ENCODE data around the gene TEKTIP1.

The TEKTIP1 gene

DNA sequence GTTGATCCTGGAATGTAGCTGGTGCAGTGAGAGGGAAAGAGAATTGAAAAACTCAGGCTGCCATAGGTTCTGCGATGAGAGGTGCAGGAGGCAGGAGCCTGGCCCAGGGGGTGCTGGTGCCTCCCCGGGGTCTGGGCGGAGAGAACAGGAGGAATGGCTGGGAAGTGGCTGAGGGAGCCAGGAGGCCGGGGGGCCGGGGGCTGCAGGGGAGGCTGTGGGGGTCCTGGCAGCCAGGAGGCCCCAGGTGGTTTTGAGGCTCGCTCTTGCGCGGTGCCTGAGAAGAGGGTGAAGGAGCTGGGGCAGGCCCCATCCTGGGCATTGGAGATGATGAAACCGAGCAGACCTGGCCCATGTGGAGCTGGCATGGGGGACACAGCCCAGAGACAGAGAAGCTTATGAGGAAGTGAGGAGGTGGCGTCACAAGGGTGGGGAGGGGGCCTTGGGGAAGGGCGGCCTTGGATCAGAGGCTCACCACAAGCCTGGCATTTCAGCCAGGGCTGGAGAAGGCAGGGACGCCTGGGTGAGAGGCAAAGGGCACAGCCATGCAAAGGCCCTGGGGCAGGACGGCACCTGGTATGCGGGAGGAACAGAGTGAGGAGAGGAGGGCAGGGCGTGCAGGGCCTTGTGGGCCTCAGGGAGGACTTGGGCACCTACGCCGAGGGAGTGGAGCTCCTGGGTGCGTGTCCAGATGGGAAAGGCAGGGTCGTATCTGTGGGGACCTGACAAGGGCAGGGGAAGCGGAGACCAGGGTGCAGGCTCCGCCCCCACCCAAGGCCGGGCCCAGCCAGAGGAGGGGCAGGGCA is 1.3 kb upstream of the TEKTIP1 start:
- no peak for DNase-seq (ENCODE audit: low read depth in 2 of 2)

DNA sequence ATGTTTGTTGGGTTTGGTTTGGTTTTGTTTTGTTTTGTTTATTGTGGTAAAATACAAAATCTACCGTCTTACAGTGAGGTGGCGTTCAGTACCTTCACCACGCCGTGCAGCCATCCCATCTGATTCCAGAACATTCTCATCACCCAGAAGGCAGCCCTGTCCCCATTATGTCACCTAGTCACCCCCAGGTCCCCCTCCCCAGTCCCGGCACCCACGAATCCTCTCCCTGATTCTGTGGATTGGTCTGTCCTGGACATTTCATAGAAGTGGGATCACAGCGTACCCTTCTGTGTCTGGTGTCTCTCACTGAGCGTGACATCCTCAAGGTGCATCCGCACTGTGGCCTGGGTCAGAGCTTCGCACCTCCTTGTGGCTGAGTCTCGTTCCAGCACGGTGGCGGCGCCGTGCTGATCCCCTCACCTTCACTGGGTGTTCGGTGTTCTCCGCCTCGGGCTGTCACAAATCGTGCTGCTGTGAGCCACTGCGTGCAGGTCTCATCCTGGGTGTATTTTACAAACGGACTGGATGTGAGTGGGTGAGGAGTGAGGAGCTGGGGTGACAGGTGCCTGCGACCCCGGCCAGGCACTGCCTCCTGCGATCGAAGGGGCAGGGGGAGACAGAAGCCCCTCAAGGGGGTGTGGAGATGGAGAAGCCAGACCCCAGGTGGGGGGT is 580 bp upstream of the TEKTIP1 start:
- no peak for DNase-seq (ENCODE audit: low read depth in 2 of 2)

DNA sequence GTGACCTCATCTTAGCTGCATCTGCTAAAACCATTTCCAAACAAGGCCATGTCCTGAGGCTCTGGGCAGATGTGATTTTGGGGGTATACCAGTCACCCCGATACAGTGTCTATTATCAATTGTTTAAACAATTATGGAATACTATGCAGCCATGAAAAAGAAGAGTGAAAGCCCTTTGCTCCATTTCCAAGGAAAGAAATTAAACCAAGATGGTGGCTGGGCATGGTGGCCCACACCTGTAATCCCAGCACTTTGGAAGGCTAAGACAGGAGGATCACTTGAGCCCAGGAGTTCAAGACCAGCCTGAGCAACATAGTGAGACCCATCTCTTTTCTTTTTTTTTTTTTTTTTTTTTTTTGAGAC is 763 bp downstream of the TEKTIP1 start:
- no peak for DNase-seq (ENCODE audit: low read depth in 2 of 2)

DNA sequence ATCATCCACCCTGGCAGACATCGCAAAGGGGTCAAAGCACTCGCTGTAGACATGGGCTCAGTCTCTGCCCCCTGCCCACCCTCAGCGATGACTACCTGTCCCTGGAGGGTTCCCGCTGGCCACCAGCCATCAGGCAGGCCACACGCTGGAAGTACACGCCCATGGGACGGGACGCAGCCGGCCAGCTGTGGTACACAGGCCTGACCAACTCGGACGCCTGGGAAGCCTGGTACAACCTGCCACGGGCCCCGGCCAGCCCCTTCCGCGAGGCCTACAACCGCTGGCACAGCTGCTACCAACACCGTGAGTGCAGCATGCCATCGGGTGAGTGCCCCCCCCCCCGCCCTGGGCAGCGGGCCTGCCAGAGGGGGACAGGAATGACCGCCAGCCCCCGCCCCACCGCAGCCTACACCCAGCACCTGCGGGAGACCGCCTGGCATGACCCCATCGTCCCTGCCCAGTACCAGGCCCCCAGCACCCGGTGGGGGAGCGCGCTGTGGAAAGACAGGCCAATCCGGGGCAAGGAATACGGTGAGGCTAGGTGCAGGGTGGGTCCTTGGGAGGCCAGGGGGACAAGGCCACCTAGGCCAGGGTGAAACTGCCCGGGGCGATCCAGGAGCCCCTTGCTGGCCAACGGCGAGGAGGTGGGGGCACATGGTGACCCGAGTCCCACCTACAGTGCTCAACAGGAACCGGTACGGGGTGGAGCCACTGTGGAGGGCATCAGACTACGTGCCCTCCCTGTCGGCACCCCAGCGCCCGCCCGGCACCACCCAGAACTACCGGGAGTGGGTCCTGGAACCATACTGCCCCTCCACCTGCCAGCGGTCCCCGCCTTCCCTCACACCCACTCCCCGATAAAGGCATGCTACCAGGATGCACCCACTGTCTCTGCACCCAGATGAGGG is 4.4 kb downstream of the TEKTIP1 start:
- no peak for DNase-seq (ENCODE audit: low read depth in 2 of 2)

DNA sequence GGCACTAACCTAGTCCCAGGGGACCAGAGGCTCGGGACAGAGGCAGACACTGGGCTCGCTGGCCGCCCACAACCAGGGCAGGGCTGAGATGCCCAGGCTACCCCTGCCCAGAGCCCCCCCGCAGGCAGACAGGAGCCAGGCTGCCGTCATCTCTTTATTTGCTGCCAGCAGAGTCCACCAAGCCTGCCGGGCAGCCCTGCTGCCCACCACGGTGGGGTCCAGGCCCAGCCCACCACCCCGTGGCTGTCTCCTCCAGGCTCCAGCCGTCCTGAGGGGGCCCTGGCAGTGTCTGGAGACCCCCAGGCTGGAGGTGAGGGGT is 5.0 kb downstream of the TEKTIP1 start:
- DNase-seq (ENCODE audit: low read depth in 2 of 2), result no peak

DNA sequence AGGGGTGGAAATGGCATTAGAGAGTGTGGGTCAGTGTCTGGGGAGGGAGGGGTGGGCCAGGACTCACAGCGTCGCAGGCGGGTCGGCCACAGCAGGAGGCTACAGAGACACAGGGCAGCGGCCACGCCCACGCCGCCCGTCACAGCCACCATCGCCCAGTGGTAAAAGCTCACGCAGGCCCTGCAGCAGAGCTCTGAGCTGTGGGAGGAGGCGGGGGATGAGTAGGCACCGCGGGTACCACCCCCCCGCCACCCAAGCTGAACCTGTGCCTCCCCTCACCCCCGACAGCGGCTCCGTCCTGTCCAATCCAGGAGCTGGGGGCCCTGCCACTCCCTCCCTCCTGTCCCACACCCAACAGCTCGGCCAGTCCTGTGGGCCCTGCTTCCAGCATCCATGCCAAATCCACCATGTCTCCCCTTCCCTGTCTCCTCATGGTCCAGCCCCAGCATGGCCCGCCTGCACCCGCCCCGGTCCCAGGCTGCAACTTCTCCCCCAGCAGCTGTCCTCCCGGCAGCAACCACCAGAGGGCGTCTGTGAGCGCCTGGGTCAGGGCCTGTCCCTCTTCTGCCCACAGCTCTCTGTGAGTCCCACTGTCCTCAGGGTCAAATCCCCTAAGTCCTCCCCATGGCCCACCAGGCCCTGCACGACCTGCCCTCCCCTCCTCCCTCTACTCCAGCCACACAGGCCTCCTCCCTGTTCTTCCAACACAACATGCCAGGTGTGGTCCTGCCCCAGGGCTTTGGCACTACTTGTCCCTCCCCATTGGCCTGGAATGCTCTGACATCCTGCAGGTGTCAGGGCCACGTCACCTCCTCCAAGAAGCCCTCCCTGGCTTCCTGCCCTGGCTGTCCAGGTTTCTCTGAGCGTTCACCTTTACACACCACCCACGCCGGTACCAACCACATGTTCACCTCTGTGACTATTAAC is 6.0 kb downstream of the TEKTIP1 start:
- DNase-seq (ENCODE audit: low read depth in 2 of 2), result peak; percentile 44 to 46

DNA sequence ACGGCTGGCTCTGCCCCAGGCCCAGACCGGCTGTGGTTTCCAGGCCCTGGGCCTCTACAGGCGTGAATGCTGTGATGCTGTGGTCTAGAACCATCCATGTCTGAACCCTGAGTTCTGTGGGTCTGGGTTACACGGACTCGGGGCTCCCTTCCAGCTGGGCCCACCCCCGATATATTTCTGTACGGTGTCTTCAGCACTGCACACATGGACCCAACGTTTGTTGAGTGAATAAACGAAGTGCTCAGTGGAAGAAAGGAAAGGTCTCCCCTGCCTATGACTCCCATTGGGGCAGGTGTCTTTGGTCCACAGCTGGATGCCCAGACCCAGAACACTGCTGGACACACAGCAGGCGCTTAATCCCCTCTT is 6.7 kb downstream of the TEKTIP1 start:
- DNase-seq (ENCODE audit: low read depth in 2 of 2), result no peak

DNA sequence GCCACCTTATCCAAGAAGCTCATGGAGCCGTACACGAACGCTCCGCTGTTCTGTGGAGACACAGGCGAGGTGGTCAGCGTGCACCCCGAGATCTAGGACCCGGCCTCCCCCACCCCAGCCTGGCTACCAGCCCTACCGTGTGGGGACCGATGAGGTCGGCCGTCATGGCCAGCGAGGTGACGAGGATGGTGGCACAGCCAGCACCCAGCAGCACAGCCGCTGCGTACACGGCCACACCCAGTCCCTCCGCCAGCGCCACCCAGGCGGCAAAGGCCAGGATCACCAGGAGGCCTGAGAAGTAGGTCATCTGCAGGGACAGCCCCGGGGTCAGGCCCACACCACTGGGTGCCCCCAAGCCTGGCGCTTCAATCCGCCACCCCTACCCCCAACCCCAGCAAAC is 7.1 kb downstream of the TEKTIP1 start:
- DNase-seq (ENCODE audit: low read depth in 2 of 2), result no peak

DNA sequence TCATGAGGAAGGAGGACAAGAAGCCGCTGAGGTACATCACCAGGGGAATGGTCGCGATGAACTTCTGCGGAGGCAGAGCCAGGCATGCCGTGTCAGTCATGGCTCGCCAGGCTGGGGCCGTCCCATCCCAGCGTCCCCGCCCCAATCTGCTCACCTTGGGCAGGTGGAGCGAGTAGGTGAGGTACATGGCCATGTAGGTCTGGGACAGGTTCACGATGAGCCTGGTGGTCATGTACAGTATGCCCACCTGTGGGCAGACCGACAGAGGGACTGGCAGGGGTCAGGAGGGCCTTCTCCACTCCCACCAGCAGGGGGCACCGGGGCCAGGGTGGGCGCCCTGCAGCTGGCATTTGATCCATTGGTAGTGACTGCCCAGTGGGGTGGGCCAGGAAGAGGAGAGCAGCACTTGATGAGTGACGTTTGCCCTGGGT is 8.3 kb downstream of the TEKTIP1 start:
- no peak for DNase-seq (ENCODE audit: low read depth in 2 of 2)

DNA sequence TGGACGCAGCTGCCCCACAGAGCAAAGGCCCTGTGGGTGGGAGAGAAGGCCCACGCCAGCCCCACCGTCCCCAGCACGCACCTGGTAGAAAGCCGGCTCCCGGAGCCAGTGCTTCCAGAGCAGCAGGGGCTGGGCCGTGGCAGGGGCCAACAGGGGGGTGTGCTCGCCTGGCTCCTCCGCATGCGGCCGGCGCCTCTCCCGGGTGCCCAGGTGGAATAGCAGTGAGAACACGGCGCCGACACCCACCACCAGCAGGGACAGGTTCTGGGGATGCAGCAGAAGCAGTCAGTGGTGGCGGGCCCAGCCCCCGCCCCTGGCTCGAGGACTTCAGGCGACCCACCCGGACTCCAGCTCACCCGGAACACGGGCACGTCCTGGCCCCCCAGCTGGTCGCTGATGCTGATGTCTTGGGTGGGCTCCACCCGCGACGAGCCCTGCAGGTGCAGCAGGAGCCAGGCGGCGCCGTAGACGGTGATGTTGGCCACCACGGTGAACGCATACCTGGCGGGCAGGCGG is 8.9 kb downstream of the TEKTIP1 start:
- DNase-seq (ENCODE audit: low read depth in 2 of 2), result no peak

DNA sequence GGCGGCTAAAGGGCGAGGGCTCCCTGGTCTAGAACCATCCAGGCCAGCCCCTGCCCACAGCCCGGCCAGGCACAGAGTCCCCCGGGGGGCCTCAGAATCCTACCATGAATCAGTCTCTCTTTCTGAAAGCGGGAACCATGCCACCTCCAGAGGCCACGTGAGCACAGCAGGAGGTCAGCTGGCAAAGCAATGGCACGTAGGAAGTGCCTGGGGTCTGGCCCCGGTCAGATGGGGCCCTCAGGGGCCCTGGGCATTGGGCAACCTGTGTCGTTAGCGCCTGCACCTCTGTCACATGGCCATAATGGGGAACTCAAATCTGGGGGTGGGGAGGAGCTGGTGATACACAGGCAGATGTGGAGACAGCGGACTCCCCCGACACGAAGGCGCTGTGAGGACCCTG is 9.6 kb downstream of the TEKTIP1 start:
- DNase-seq (ENCODE audit: low read depth in 2 of 2), result no peak

DNA sequence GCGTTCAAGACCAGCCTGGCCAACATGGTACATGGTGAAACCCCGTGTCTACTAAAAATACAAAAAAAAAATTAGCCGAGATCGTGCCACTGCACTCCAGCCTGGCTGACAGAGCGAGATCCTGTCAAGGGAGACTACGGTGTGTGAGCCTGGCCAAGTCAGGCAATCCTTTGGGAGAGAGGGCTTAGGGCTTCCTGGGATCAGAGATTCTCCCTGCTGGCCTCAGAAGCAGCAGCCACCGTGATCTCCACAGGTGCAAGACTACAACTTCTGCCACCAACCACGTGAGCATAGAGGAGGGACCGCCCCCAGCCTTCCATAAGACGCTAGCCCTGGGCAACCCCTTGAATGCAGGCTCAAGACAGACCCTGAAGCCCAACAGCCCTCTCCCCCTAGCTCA is 10.8 kb downstream of the TEKTIP1 start:
- DNase-seq (ENCODE audit: low read depth in 2 of 2), result no peak

DNA sequence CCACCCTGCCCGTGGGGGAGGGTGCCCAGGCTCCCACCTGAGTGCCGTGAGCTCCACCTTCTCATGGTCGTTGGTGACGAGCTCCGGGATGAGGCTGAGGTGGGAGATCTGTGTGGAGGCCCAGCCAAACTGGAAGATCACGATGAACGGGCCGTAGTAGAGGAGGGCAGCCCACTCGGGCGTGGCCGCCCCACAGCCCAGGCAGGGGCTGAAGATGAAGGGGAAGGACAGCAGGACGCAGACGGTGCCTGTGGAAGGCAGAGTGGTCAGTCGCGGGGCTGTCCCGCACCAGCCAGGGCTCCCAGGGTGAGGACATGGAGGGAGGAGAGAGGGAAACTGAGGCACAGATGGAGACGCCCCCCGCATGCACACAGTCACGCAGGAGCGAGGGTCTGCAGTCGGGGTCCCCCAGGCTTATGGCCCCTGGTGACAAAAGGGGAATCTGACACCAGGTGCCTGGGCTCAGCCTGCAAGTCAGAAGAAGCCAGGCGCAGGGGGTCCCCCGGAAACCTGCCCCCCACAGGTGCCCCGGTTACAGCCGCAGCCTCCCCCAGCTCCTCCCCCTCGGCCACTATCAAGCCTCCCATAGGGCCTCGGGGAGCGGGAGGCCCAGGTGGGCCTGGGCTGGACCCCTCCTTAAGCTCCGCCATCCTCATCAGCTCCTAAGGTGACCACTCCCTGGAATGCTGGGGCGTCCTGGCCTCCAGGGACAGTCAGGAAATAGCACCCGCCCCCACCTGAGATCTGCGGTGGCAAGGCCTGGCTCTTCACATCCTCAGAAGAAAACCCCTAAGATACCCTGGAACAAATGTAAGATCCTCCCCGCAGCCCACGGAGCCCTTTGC is 12.2 kb downstream of the TEKTIP1 start:
- DNase-seq (ENCODE audit: low read depth in 2 of 2), result no peak

DNA sequence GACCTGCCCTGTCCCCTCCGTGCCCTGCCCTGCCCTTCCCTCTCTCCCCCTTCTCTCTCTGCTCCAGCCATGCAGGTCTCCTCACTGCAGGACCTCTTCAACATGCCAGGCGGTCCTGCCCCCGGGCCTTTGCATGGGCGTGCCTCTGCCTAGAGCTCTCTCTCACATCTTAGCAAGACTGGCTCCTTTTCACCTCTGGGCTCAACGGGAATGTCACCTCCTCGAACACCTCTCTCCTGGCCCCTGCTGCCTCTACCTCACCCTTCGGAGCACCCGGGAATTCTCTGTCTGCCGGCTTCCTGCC is 12.8 kb downstream of the TEKTIP1 start:
- DNase-seq (ENCODE audit: low read depth in 2 of 2), result no peak

DNA sequence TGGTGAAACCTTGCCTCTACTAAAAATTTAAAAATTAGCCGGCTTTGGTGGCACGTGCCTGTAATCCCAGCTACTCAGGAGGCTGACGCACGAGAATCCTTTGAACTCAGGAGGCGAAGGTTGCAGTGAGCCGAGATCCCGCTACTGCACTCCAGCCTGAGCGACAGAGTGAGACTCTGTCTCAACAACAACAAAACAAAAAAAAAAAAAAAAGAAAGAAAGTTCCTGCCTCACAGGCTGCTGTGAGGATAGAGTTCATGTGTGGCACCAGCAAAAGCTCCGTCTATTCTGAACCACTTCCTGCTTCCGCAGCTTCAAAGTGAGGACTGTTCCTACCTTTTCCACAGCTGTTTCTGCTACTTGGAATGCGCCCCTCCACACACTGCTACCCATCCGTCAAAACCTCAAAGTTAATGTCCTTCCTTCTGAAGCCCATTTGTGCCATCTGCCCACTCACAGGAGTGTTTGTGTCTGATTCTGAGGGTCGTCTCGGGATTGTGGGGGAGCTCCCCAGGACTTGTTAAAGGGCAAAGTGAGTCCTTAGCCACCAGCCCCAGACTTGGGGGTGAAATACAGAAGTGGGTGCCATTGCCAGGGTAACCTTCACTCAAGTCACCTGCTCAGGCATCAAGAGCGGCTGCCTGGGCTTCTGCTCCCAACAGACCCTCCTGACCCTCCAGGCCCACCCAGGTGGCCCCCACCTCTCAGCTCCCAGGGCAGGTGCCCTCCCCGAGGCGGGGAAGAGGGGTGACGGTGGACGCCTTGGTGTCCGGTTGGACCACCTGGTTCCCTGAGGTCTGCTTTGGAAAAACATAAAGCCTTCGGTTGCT is 15.5 kb downstream of the TEKTIP1 start:
- no peak for DNase-seq (ENCODE audit: low read depth in 2 of 2)

DNA sequence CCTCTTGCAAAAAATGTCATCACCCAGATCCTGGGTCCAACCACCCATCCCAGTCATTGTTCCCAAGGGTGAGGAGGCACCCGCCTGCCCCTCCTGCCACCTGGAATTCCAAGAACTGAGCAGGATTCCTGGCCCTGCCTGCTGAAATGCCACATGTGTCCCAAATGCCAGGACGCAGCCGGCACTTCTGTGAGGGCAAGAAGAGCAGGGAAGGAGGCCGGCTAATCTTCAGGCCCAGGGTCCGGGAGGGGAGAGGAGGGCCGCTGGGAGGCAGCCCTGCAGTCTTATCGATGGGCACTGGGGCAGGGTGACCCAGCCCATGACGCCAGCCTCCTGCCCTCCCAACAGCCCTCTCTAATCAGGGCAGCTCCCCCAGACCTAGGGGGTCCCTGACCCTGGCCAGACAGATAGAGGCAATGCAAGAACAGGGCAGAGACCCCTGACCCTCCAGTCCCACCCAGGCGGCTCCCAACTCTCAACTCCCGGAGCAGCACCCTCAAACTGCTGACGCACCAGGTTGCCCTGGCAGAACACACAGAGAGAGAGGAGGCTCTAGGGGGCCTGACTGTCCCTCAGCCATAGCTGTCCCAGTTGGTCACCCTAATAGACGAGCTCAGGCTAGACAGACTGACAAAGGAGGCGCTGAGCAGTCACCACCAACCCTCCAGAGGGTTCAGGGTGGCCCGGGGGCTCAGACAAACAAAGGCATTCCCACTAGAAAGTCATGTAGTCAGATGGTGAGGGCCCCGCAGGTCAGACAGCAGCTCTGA is 16.9 kb downstream of the TEKTIP1 start:
- DNase-seq (ENCODE audit: low read depth in 2 of 2), result no peak

DNA sequence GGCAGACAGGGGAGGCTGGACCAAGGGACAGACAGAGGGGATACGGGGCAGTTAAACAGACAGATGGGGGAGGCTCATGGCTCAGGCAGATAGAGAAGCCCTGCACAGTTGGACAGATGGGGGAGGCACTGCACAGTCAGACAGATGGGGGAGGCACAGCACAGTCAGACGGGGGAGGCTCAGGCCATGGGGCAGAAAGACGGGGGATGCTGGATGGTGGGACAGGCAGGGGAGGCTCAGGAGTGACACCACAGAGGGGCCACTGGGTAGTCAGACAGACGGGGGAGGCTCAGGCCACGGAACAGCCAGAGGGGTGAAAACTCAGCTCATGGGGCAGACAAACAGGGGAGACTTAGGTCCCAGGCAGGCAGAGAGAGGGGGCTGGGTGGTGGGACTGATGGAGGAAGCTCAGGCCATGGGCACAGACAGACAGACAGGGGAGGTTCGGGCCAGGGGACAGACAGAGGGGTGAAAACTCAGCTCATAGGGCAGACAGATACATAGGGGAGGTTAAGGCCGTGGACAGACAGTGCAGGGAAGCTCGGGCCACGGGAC is 17.5 kb downstream of the TEKTIP1 start:
- no peak for DNase-seq (ENCODE audit: low read depth in 2 of 2)

DNA sequence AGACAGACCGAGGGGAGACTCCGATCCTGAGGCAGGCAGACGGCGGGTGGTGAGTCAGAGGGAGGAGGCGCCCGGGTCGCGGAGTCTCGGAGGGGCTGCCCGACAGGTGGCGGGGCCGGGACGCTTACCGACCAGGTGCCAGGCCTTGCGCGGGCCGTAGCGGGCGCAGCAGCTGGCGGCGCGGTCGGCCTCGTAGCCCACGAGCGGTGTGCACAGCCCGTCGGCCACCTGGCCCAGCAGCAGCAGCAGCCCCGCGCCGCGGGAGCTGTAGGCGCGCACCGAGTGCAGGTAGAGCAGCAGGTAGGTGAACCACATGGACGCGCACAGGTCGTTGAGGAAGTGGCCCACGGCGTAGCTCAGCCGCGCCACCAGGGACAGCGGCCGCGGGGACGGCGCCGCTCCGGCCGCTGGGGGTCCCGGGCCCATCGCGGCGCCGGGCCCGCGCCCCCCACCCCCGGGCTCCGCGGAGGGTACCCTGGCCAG is 18.0 kb downstream of the TEKTIP1 start:
- DNase-seq (ENCODE audit: low read depth in 2 of 2), result peak; percentile 43 to 69
